GM19239 (cell line): ENCODE data around the gene ATG2A.

Experiments used
- DNase-seq: peaks from one replicate; pipeline ENCODE4 v3.0.0; 2011; ENCODE audit warnings: low spot score; ENCODE audit not compliant: insufficient read length
- FAIRE-seq: peaks from 2 replicates; lab custom pipeline; 2011; peaks lifted over from hg19 to GRCh38; lab: Jason Lieb, UNC

ATG2A gene

DNA sequence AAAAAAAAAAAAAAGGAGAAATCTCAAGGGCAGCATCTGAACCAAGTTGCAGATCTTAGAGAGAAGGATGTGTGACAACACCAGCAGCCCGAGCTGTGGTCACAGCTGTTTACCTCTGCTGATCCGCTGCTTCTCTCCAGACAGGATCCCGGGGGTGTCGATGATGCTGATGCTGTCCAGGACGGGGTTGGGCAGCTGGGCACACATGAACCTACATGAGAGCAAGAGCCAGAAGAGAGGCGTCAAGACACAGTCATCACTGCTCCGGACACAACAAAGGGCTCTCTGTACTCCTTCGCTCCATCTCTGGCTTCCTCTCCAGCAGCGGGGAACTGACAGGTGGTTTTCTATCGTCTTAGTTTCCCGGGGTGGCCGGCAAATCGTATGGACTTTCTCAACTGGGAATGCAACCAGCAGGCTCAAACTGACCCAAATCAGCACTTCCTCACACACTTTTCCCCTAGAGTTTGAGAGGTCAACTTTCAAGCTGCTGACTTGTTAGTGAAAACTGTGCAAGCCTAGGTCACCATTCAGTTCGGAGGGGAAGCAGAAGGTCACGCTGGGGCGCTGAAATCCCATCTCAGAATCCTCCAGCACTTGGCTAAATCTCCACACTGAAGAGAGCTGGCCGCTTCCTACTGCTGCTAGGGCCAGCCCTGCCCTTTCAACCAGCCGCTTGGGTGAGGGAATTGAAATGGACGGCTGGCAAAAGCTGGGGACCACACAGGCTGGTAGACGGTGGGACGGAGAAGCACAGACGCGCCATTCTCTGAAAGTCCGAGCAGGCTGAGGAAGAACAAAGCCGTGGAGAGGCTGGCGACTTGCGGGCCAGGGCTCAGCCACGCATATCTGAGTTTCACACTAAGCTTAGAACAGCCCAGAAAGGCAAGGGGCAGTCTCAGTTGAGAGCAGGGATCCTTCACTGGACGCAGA lies 42.4 kb downstream of the ATG2A start:
- FAIRE-seq (no peak), DNase-seq (no peak)

- DNase-seq = no peak
- peak; percentile 82 for FAIRE-seq
Measured at GRCh38 chr11:64872790-64873488, 44.1 kb downstream of the ATG2A start.

GRCh38 chr11:64871492-64871891 lies 45.5 kb downstream of the ATG2A start:
- FAIRE-seq (no peak), DNase-seq (no peak)

DNA sequence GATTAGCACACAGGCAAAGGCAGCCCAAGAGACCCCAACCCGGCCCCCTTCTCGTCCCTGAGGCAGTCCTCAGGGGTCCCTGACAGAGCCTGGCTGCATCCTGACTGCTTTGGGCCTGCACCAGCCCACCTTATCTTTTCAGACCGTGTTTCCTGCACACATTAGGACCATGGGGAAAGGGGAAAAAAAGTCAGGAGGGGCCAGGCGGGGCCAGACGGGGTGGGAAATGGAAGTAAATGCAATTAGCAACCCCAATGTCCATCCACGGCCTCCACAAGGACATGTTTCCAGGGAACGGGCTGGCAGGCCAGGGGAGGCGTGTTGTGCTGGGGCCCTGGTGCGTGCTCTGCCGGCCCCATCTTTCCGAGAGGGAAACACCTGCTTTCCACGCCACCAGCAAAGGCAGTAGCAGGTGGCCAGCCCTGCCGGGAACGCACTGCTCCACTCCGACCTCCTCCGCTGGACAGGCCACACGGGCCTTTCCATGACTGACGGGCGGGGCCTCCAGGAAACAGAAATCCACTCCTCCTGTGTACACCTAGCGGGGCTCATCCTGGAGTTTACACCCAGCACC lies 46.0 kb downstream of the ATG2A start:
- DNase-seq (no peak), FAIRE-seq (no peak)

GRCh38 chr11:64870176-64870892 lies 46.7 kb downstream of the ATG2A start:
- FAIRE-seq (no peak), DNase-seq (no peak)

DNA sequence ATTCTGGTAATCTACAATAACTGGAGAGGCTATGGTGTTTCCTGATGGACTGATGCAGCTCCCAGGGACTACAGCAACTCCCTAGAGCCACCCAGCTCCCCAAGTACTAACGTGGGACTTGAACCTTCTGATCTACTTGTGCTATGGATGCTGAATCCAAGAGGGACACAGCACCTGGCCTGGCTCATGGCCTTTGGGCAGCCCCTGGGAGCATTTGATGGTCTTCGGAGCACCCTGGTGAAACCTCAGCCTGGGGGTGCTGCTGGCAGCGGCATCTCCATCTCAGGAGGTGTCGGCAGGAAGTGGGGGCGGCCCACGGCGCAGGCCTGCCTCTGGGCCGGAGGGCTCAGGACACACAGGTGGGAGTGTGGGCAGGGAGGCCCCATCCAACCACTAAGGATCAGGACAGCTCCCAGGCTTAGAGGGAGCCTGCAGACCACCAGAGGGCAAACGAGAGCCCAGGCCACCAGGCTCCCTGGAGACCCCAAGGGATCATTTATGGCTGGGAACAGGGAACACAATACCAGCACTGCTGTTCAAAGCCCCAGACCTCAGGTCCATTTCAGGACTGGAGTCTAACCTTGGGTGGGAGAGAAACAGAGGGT lies 47.3 kb downstream of the ATG2A start:
- FAIRE-seq (peak; percentile 4), DNase-seq (no peak)

DNA sequence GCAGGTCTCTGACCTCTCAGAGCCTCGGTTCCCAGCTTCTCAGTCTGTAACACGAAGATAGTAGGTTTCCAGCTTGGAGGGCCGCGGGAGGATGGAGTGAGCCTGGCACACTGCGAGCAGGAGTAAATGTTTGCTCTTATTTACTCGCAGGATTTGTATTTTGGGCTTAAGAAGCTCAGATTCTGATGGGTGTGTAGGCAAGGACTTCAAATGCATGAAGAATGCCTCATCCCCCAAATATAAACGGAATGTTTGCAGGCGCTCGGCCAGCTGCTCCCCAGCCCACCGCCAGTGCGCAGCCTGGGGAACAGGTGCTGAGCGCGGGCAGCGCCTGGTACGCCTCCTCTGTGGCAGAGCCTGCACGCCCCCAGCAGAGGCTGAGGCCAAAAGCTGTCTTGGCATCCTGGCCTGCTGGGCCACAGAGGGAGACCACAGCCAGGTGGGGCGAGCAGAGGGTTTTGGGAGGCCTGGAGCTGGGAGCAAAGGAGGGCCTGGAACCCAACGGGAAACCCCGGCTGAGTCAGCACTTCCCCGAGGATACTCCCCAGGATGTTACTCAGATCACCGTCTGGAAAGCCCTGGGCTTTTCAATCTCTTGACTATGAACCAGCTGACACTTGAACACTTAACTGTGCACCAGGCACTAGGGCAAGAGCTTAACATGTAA lies 48.0 kb downstream of the ATG2A start:
- DNase-seq (no peak), FAIRE-seq (no peak)

- FAIRE-seq (no peak), DNase-seq (no peak)
Measured at GRCh38 chr11:64867748-64868462, 49.1 kb downstream of the ATG2A start.

GRCh38 chr11:64866173-64866491 lies 50.9 kb downstream of the ATG2A start:
- DNase-seq = no peak
- FAIRE-seq = no peak

DNA sequence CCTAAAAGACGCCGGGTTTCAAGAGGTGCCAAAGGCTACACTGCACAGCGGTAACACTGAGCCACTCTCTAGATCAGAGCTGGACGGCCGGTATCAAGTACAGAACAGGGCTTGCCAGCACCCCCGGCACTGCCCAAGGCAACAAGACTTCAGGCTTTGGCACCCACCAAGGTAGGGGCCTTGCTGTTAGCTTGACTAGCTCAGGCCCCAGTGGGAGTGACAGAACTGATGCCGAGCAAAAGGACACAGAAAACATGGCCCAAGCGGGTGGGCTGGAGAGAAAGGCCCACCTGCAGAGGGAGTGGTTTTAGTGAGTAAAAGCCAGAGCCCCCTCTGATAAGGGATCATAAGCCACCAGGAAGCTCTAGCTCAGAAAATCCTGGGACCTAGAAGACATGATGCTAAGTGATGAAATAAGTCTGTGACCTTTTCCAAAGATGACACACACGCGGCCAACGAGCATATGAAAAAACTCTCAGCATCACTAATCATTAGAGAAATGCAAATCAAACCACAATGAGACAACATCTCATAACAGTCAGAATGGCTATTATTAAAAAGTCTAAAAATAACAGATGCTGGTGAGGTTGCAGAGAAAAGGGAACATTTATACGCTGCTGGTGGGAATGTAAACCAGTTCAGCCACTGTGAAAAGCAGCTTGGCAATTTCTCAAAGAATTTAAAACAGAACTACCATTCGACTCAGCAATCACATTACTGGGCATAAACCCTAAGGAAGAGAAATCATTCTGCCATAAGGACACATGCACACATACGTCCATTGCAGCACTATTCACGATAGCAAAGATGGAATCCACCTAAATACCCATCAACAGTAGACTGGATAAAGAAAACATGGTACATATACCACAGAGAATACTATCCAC lies 51.5 kb downstream of the ATG2A start:
- FAIRE-seq (peak; percentile 97), DNase-seq (no peak)

GRCh38 chr11:64864473-64865285 lies 52.3 kb downstream of the ATG2A start:
- DNase-seq (no peak), FAIRE-seq (peak; percentile 89)

DNA sequence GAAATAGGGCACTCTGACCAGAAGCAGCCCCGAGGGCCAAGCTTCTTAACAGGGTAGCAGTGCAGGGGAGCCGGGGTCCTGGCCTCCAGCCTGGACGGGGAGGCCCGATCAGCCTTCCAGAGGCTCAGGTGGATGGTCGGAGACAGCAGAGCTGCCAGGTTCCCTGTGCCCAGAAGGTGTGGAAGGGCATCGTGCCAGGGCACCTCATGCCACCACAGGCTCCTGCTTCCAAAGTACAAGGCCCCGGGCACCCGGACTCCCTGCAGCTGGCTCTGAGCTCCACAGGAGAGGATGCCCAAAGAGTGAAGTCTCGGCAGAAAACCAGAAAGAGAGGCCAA lies 52.9 kb downstream of the ATG2A start:
- FAIRE-seq = no peak

GRCh38 chr11:64863391-64864060 lies 53.5 kb downstream of the ATG2A start:
- FAIRE-seq (no peak), DNase-seq (no peak)

More for the DNA sequence above, 52.9 kb downstream of the ATG2A start:
- DNase-seq = no peak

DNA sequence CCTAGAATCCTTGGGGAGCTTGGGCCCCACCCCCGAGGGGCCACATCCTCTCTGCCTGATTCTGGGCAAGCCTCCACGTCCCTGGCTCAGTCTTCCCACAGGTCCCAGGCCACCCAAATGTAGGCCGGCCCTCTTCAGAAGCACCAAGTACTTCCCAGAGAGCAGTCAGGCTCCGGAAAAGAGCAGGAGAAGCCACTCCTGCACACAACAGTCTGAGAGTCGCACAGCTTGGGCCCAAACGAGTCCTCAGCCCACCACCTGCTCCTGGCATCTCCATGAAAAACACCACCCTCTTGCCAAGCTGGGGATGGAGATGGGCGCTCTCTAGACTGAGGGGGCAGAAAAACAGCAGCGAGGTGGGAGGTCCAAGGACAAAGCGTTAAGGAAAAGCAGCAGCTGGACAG lies 54.0 kb downstream of the ATG2A start:
- DNase-seq = no peak
- no peak for FAIRE-seq

DNA sequence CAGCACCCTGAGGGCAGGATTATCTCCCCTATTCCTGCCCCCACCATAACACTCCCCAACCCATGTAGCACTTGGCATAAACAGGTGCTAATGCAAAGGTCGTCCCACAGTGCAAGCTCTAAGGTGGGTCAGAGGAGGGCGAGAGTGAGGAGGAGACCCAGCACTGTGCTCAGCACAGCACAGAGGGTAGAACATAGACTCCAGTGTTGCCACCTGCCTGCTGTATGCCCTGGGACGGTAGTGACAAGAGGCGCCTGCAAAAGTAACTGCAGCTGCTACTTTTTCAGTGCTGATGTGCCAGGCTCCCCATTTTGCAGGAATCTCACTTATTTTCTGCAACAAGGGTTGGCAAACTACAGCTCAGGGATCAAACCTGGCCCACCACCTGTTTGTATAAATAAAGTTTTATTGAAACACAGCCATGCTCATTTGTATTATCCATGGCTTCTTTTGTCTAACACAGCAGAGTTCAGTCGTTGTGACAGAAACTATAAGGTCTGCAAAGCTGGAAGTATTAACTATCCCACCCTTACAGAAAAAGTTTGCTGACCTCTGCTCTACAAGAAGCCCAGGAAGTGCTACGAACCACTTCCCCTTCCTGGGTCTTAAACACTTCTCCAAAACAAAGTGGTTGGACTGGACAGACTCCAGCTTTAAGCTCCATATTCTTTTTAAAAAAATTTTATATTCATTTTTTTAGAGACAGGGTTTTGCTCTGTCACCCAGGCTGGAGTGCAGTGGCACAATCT lies 55.6 kb downstream of the ATG2A start:
- FAIRE-seq = no peak
- no peak for DNase-seq
